Measurements from ENCODE around the gene PIP5K1C. TPM values are rescaled to one million over a fixed set of nuclear protein-coding genes. Genes with fewer than 3 reads are reported as not detected.
A peak's percentile ranks its signal among the peaks of the same experiment; 100 is the strongest.

The PIP5K1C gene
- total RNA-seq, 2 donors from 2014 or later = 31.3 to 45.8 TPM

DNA sequence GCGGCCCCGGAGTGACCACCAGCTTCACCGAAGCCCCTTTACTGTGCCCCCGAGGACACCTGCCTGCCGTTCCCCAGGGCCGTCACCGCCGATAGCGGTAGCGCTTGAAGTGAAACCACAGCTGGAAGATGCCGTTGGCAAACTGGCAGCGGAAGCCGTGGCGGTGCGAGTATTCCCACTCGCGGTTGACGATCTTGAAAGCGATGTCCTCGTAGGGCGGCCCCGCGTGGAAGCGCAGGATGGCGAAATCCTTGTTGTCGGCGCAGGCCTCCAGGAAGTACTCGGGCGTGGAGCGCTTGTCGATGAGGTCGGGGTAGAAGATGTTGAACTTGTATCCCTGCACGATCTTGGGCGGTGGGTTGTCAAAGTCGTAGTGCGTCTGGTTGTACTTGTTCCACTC lies 88.4 kb downstream of the PIP5K1C start:
- Histone ChIP-seq H3K27ac (no peak overlapping the region), H3K27me3 (no peaks in the 10 kb centered on the region), H3K4me3 (no peak overlapping the region), H3K36me3 (peaks cover 30% of the 10 kb centered on the region), H3K4me1 (peaks cover 0 to 40% of the 10 kb centered on the region in 2 donors), H3K9me3 (no peaks in the 10 kb centered on the region)
- TF ChIP-seq, protein P1, sequence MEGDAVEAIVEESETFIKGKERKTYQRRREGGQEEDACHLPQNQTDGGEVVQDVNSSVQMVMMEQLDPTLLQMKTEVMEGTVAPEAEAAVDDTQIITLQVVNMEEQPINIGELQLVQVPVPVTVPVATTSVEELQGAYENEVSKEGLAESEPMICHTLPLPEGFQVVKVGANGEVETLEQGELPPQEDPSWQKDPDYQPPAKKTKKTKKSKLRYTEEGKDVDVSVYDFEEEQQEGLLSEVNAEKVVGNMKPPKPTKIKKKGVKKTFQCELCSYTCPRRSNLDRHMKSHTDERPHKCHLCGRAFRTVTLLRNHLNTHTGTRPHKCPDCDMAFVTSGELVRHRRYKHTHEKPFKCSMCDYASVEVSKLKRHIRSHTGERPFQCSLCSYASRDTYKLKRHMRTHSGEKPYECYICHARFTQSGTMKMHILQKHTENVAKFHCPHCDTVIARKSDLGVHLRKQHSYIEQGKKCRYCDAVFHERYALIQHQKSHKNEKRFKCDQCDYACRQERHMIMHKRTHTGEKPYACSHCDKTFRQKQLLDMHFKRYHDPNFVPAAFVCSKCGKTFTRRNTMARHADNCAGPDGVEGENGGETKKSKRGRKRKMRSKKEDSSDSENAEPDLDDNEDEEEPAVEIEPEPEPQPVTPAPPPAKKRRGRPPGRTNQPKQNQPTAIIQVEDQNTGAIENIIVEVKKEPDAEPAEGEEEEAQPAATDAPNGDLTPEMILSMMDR (IDR thresholded peaks at IDR 0.05) = no peak
- no peak for DNase-seq (ENCODE audit: low spot score)

DNA sequence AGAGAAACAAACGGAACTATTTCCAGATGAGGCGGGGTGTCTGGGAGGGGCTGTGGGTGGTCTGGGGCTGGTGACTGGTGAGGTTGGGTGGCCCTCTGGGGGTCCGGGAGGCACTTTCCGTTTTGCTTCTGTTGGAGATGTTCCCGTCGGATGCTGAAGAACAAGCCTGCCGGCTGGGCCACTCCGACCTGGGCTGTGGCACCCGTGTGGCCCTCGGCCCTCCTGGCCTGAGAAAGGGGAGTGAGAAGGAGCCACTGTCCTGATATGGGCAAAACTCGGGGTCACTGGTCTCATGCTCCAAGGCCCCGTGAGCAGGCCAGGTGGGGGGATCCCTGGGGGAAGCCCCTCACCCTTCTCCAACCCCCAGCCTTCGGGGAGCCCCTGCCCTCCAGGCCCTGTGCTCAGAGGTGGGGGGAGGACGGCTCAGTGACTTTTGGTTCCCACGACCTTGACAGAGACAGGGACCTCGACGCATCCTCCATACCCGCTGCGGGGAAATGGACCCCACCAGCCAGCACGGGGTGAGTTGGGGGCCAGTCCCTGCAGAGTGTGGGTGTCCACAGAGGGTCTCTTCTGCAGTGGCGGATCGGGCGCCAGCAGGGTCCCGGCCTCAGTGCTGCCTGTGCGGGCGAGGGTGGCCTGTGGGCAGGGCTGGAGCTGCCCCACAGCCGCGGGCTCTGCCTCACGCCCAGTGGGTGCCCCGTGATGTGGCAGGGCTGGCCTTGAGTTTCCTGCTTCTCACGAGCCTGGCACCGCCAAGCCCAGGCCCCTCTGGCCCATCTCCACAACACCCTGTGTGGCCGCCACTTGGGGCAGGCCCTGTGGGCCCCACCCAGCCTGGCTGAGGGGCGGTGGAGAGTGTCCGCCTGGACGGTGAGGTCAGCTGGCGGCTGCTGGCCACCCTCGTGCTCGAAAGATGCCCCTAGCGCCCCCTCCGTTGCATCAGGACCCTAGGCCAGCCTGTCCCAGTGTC lies 89.2 kb downstream of the PIP5K1C start:
- TF ChIP-seq, protein P1 (IDR thresholded peaks at IDR 0.05) = no peak
- Histone ChIP-seq H3K9me3 (no peaks in the 10 kb centered on the region), H3K36me3 (peaks cover 30% of the 10 kb centered on the region), H3K4me3 (no peak overlapping the region), H3K27ac (peak overlapping the region in 1 of 2 donors; percentile 83), H3K4me1 (peaks cover 0 to 48% of the 10 kb centered on the region in 2 donors), H3K27me3 (no peaks in the 10 kb centered on the region)
- no peak for DNase-seq (ENCODE audit: low spot score)

DNA sequence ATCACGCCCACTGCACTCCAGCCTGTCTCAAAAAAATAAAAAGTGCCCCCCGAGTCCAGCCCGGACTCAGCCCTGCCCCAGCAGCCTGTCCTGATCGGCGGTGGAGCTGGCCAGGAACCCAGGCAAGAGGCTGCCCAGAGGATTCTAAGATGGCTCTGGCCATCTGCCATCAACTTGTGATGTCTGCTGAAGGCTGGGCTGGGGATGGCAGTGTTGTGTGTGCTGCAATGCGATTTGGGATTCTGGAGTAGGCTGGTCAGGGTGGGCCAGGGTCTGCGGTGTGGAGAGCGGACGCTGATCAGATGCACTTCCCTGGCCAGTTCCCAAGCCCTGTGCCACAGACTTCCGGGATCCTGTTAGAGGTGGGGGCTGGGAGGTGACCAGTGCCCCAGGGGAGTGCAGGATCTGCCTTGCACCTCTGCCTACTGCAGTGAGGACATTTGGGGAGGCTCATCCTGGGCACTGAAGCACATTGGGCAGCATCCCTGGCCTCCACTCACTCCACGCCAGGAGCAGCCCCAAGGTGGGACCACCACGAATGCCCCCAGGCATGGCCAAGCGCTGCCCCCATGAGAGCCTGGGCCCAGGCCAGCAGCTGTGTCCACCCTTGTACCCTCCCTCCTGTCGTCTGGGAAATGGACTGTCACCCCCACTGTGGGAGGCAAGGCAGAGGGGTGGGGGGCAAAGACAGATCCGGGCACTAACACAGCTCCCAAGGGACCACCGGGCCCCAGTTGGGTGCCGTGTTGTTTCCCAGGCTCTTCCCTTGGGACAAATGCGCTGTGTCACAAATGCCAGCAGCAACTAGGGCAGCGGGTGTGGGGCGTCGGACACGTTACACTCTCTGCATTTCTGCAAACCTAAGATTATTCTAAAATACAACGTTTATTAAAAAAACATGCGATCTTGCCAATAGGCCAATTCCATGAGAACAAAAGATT lies 90.2 kb downstream of the PIP5K1C start:
- Histone ChIP-seq H3K27ac (peak overlapping the region in 1 of 2 donors; percentile 83), H3K36me3 (peaks cover 30% of the 10 kb centered on the region), H3K27me3 (no peaks in the 10 kb centered on the region), H3K9me3 (no peaks in the 10 kb centered on the region), H3K4me1 (peaks cover 0 to 55% of the 10 kb centered on the region in 2 donors), H3K4me3 (no peak overlapping the region)
- TF ChIP-seq, protein P1 (IDR thresholded peaks at IDR 0.05) = no peak
- no peak for DNase-seq (ENCODE audit: low spot score)

DNA sequence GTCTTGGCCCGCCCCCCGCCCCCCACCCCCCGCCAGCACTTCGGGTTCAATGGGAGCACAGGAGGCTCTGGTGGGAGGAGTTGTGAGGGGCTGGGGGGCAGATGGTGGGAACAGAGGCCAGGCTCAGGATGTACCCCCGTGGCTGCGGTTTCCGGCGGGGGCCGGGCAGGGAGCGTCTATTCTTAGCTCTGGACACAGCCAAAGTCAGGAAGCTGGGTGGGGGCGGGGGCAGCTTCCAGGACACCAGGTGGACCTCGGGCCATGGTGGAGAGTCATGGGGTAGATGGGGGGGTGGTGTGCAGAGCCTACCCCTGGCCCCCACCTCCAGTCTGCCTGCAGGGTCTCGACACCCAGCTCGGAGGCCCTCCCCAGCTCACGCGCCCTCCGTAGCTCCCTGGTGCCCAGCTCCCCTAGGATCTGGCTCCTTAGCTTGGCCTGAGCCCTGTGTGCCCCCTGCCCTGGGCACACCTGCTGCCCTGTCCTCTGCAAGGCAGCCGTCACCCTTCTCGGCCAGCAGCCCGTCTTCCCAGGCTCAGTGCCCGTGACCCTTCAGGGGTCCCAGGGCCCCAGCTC lies 91.4 kb downstream of the PIP5K1C start:
- no peak for DNase-seq (ENCODE audit: low spot score)
- Histone ChIP-seq H3K4me3 (no peak overlapping the region), H3K27me3 (no peaks in the 10 kb centered on the region), H3K36me3 (peaks cover 30% of the 10 kb centered on the region), H3K4me1 (peaks cover 0 to 67% of the 10 kb centered on the region in 2 donors), H3K27ac (peak overlapping the region; percentile 79 to 83), H3K9me3 (no peaks in the 10 kb centered on the region)
- TF ChIP-seq, protein P1 (IDR thresholded peaks at IDR 0.05) = no peak

DNA sequence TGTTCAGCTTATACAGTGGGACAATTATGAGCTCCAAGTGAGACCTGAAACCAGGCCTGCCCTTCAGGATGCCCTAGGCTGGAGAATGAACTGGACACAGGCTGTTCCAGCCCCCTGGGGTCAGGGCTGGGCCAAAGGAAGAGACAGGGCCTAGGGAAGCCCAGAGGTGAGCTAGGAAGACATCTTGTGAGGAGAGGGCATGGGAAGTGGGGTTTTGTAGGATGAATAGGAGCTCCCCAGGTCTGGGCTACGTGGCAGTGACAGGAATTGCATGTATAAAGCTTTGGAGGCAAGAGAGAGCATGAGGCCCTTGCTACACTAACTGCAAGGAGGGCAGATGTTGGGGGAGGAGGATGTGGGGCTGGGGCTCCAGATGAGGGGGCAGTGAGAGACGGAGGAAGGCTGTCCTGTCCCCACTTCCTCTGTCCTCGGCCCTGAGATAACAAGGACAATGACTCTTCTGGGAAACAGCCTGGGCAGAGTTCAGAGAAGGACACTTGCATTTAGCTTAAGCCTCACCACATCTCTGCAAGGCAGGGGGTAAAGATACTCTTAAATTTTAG lies 92.1 kb downstream of the PIP5K1C start:
- peaks cover 24% of the 10 kb centered on the region for H3K36me3 ChIP-seq
- TF ChIP-seq, protein P1 (IDR thresholded peaks at IDR 0.05) = no peak
- H3K9me3 ChIP-seq = no peaks in the 10 kb centered on the region
- peaks cover 0 to 68% of the 10 kb centered on the region in 2 donors for H3K4me1 ChIP-seq
- DNase-seq (ENCODE audit: low spot score) = no peak
- no peaks in the 10 kb centered on the region for H3K27me3 ChIP-seq
- peak overlapping the region; percentile 79 to 83 for H3K27ac ChIP-seq
- H3K4me3 ChIP-seq = peak overlapping the region in 1 of 2 donors; percentile 60

Measured in right atrium auricular region (tissue), 2 donors.